ENCODE data around the gene CEP131.

CEP131 gene

GRCh38 chr17:81170727-81171494, 51.9 kb downstream of the CEP131 start:
- Mint-ChIP-seq H3K4me1 (peaks cover 17% of the 10 kb centered on the region), H3K9me3 (peaks cover 20% of the 10 kb centered on the region), H3K27ac (no peak overlapping the region), H3K36me3 (ENCODE audit: low read depth) (peaks cover 7% of the 10 kb centered on the region), H3K27me3 (ENCODE audit: low read depth) (peaks cover 4% of the 10 kb centered on the region), H3K4me3 (no peak overlapping the region)
- no peak for TF ChIP-seq CTCF (IDR thresholded peaks at IDR 0.05; ENCODE audit: unreplicated experiment in 3 of 3)

GRCh38 chr17:81169870-81170309, 52.9 kb downstream of the CEP131 start:
- H3K4me1 Mint-ChIP-seq = peaks cover 17% of the 10 kb centered on the region
- no peak overlapping the region for H3K27ac Mint-ChIP-seq
- H3K36me3 Mint-ChIP-seq (ENCODE audit: low read depth) = peaks cover 7% of the 10 kb centered on the region
- H3K9me3 Mint-ChIP-seq = peaks cover 10% of the 10 kb centered on the region
- no peak for TF ChIP-seq CTCF (IDR thresholded peaks at IDR 0.05; ENCODE audit: unreplicated experiment in 3 of 3)
- H3K27me3 Mint-ChIP-seq (ENCODE audit: low read depth) = peaks cover 8% of the 10 kb centered on the region
- no peak overlapping the region for H3K4me3 Mint-ChIP-seq

DNA sequence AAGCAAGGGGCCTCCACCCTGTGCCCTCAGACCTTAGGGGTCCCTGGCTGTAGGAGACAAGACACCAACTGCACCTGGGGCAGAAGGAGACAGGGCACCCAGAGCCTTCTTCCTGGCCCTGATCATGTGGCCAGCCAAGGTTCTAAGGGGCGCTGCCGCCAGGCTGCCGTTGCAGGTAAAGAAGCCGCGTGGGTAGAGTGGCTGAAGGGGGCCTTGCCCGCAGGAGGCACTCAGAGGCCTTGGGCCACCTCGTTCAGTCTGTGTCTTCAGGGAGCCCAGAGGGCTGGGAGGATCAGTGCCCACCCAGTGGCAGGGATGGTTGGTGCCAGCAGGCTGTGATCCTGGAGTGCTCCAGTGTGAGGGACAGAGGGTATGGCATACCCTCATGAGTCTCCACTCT, 55.1 kb downstream of the CEP131 start:
- Mint-ChIP-seq H3K36me3 (ENCODE audit: low read depth) (no peaks in the 10 kb centered on the region), H3K27me3 (ENCODE audit: low read depth) (peaks cover 14% of the 10 kb centered on the region), H3K27ac (no peak overlapping the region), H3K4me3 (peak overlapping the region in 2 of 3 experiments; percentile 36 to 71), H3K4me1 (peaks cover 15% of the 10 kb centered on the region), H3K9me3 (no peaks in the 10 kb centered on the region)
- no peak for TF ChIP-seq CTCF (IDR thresholded peaks at IDR 0.05; ENCODE audit: unreplicated experiment in 3 of 3)

DNA sequence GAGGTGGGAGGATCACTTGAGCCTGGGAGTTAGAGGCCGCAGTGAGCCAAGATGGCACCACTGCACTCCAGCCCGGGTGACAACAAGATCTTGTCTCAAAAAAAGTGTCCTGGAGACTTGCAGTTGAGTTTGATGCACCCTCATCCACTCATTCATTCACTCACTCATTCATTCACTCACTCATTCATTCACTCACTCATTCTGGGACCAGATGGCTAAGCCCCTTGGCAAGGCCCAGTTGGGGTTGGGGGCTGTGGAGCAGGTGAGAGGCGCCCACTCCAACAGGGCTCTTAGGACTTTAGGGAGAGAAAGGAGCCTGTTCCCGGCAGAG, 55.6 kb downstream of the CEP131 start:
- Mint-ChIP-seq H3K9me3 (no peaks in the 10 kb centered on the region), H3K36me3 (ENCODE audit: low read depth) (no peaks in the 10 kb centered on the region), H3K4me1 (peaks cover 14% of the 10 kb centered on the region), H3K27me3 (ENCODE audit: low read depth) (peaks cover 14% of the 10 kb centered on the region), H3K27ac (no peak overlapping the region), H3K4me3 (peak overlapping the region; percentile 71 to 82 (median 80))
- no peak for TF ChIP-seq CTCF (IDR thresholded peaks at IDR 0.05; ENCODE audit: unreplicated experiment in 3 of 3)

DNA sequence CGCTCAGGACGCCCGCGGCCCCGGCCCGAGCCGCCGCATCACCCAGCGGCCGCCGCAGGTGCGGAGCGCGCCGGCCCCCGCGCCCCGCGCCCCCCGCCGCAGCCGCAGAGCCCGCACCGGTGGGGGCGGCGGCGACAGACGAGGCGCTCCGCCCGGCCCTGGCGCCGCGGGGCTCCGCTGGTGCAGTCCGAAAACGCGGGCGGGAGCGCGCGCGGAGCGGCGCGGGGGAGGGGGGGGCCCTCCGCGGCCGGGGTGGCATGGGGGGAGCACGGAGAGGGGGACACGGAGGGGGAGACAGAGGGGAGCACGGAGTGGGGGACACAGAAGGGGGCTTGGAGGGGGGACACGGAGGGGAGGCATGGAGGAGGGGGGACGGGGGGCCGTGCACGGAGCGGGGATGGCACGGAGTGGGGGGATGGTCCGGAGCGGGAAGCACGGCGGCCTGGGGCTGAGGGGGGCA, 56.7 kb downstream of the CEP131 start, which contains the start of gene AATK:
Gene AATK (minus strand): TSS at position 189 of the 460 bp plus-strand sequence. CDS start 229 bp downstream, outside the sequence.
- H3K36me3 Mint-ChIP-seq (ENCODE audit: low read depth) = no peaks in the 10 kb centered on the region
- H3K27me3 Mint-ChIP-seq (ENCODE audit: low read depth) = peaks cover 13% of the 10 kb centered on the region
- H3K4me3 Mint-ChIP-seq = peak within 1 kb of the TSS; percentile 65 to 77 (median 75)
- TF ChIP-seq CTCF (IDR thresholded peaks at IDR 0.05; ENCODE audit: unreplicated experiment in 3 of 3) = no peak
- H3K27ac Mint-ChIP-seq = no peak within 1 kb of the TSS
- H3K9me3 Mint-ChIP-seq = no peaks in the 10 kb centered on the region
- H3K4me1 Mint-ChIP-seq = peaks cover 9% of the 10 kb centered on the region

Measured in nephron (organoid).